HG03442 (cell line): Measurements from ENCODE around the gene MKRN1.
"Not testable (repeated sequence)": the region's sequence is repeated elsewhere in the genome, so short reads cannot be mapped to it uniquely, and the experiment has no call there.

Experiments used
- ATAC-seq: cut with Tn5 transposase; IDR thresholded peaks from one replicate; pipeline ENCODE4 v1.9.1; 2021; ENCODE audit warnings: mild to moderate bottlenecking, moderate library complexity; ENCODE audit not compliant: unreplicated experiment

Gene MKRN1

GRCh38 chr7:140440593-140440992 is 38.7 kb downstream of the MKRN1 start:
- no peak for ATAC-seq

- ATAC-seq, result no peak
Observed at GRCh38 chr7:140439359-140439758, 39.9 kb downstream of the MKRN1 start.

GRCh38 chr7:140435252-140435895 is 43.9 kb downstream of the MKRN1 start:
- ATAC-seq, result no peak

- ATAC-seq, result no peak
Observed at GRCh38 chr7:140433396-140433795, 45.9 kb downstream of the MKRN1 start.

- no peak for ATAC-seq
Observed at GRCh38 chr7:140426130-140426529, 53.2 kb downstream of the MKRN1 start.

- no peak for ATAC-seq
Observed at GRCh38 chr7:140425718-140426117, 53.6 kb downstream of the MKRN1 start.

- no peak for ATAC-seq
Observed at GRCh38 chr7:140423501-140423900, 55.8 kb downstream of the MKRN1 start.

GRCh38 chr7:140421521-140421920 is 57.8 kb downstream of the MKRN1 start:
- ATAC-seq, result no peak

- no peak for ATAC-seq
Observed at GRCh38 chr7:140418653-140419052, 60.7 kb downstream of the MKRN1 start.

GRCh38 chr7:140418156-140418472 is 61.2 kb downstream of the MKRN1 start:
- not testable (repeated sequence) for ATAC-seq

- ATAC-seq, result no peak
Observed at GRCh38 chr7:140417456-140418155, 61.7 kb downstream of the MKRN1 start.

- no peak for ATAC-seq
Observed at GRCh38 chr7:140416560-140416959, 62.7 kb downstream of the MKRN1 start.

GRCh38 chr7:140415816-140416215 is 63.5 kb downstream of the MKRN1 start:
- not testable (repeated sequence) for ATAC-seq

GRCh38 chr7:140415361-140415760 is 63.9 kb downstream of the MKRN1 start:
- ATAC-seq, result no peak

GRCh38 chr7:140404565-140405065 is 74.7 kb downstream of the MKRN1 start:
- ATAC-seq, result no peak

GRCh38 chr7:140403878-140404564 is 75.3 kb downstream of the MKRN1 start, which contains the start of gene RAB19:
RAB19 (plus strand) TSS chr7:140404058; CDS start chr7:140407647, 3,589 bp downstream.
- ATAC-seq, result peak; percentile 49
